HL-60/S4 (cell line): Measurements from ENCODE around the gene CHI3L1.
"Not testable (repeated sequence)": the region's sequence is repeated elsewhere in the genome, so short reads cannot be mapped to it uniquely, and the experiment has no call there.

ENCODE experiments used
- in situ Hi-C: fragments of 300-500 bp; cut with MboI; formaldehyde crosslinking; loops from 2 replicates; pipeline ENCODE4 v1.14.3; 2022; ENCODE audit warnings: low sequenced_read_pairs

CHI3L1 gene

DNA sequence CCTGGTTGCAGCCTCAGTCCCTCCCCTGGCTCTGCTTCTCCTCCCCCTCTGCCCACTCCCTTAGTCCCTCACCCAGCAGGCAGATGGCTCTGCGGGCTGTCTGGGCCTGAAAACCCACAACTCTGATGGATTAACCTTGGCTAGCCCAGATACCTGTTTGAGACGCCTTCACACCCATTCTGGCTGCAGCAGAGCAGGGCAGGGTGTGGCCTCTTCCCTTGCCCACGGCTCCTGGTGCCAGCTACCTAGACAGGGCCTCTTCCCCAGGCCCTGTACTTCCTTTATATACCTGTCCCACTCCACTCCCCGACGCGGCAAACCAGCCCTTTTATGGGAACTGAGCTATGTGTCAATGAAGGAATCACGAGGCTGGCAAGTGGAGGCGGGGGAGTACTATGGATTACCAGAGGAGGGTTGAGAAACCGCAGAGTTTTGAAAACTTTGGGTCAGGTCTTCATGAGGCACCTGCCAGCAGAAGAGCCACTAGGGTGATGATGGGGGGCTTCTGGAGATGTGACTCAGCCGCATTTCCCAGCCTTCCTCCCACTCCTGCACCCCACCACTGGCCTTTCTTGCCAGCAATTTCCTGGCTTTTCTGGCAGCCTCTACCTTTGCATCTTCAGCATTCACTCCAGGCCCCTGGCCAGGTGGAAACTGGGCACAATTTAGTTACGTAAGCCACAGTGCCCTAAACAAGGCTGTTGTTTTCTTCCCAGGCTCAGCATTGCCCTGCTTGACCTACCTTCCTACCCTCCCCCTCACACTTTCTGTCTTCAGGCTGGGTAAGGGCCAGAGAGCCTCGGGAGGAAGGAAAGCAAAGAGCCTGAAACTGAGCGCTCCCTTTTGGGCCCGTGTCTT is at the start of gene CHI3L1:
CHI3L1 (minus strand) TSS at position 259 of the 858 bp plus-strand sequence; CDS start at position 178, 81 bp downstream.
- in situ Hi-C loops: no loop called here

DNA sequence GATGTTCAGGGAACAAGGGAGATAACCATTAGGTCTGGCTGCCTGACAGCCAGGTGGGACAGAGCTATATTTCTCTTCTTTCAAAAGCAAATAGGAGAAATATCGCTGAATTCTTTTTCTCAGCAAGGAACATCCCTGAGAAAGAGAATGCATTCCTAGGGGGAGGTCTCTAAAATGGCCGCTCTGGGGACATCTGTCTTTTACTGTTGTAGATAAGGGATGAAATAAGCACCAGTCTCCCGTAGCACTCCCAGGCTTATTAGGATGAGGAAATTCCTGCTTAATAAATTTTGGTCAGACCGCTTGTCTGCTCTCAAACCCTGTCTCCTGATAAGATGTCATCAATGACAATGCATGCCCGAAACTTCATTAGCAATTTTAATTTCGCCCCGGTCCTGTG is 48.4 kb upstream of the CHI3L1 start:
- in situ Hi-C loops: not testable (repeated sequence)

DNA sequence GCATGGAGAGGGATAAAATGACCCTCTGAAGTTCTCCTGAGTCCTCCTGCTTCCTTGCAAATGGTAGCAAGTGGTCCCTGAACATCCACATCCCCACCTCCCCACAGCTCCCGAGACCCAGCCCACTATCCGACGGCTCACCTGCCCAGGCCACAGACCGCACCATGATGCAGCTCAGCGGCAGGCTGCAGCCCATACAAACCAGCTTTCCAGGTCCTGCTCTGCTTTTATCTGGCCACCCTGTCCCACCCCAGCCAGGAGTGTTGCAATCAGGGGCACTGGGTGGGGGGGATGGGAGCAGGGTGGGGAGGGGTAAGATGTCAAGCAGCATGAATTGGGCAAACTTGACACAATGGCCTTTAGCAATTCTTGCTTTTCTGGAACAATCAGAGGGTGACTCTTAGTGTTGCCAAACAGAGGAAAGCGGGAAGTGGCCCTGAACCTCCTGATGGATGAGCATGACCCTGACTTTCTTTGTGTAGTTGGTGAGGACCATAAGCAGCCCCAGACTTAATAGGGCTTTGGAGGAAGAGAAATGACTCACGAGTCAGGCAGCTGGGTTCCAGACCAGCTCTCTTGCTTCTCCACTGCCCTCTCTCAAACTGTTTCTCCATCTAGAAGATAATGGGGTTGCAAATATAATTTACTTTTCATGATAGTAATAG is 43.1 kb upstream of the CHI3L1 start, which contains the start of gene CHIT1:
CHIT1 (minus strand) TSS at position 203 of the 665 bp plus-strand sequence; CDS start at position 166, 37 bp downstream.
- in situ Hi-C loops: no loop called here

DNA sequence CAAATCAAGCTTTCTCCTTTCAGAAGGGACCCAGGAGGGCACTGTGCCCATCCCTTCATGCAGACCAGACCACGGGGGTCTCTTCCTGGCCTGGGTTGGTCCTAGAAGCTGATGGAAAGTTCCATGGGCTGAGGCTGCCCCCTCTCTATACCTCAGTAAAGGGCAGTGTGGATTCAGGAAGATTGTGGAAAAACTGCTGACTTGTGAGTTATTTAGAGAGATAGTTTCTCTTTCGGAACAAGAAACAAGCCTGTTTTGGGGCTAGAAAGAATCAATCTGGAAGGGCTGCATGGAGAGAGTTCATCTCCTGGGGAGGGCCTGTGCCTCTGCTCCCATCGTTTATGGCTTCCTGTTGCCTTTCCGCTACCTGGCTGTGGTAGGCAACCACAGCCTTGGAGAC is 42.2 kb upstream of the CHI3L1 start:
- in situ Hi-C loops: no loop called here

DNA sequence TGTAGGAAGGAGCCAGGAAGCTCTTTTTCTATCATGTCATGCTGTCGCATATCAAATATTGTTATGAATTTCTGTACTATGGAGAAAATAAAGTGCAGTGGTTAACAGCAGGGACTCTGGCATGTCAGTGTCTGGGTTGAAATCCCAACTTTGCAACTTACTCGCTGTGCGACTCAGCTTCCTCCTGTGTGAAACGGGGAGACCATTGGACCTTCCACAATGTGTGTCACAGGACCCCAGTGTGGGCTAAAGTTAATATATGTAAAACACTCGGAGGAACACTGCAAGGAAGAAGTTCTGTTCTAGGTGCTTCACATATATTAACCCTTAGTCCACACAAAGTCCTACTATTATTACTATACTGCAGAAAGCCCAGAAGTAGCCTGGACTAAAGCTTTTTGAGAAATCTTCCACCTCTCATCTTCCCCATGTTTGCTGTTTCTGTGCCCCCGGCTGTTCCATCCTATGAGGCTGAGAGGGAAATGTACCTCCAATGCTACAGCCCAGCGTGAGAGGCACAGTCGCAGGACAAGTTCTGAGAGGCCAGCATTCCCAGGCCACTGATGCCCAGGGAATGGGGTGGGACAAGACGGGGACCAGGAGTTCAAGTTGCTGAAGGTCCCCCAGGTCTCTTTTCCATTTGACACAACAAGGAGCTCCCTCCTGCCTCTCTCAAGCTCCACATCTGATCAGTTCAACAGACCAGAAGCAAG is 41.0 kb upstream of the CHI3L1 start:
- in situ Hi-C loops: no loop called here

DNA sequence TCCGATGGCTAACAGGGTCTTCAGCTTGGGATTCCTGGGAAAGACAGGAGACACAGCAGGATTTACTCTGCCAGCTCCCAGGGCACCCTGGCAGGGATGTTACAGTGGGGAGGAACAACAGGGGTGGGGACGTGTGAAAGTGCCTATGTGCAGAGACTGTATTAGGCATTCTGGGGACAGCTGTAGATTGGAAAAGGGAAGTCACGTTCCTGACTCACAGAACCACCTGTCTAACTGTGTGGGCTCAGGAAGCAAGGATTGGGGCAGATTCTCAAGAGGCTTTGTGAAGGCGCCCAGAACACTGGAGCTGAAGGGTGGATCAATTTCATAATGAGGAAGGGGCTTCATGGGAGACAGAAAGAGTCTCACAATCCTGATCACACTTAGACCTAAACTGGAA is 38.6 kb upstream of the CHI3L1 start:
- in situ Hi-C loops: no loop called here

DNA sequence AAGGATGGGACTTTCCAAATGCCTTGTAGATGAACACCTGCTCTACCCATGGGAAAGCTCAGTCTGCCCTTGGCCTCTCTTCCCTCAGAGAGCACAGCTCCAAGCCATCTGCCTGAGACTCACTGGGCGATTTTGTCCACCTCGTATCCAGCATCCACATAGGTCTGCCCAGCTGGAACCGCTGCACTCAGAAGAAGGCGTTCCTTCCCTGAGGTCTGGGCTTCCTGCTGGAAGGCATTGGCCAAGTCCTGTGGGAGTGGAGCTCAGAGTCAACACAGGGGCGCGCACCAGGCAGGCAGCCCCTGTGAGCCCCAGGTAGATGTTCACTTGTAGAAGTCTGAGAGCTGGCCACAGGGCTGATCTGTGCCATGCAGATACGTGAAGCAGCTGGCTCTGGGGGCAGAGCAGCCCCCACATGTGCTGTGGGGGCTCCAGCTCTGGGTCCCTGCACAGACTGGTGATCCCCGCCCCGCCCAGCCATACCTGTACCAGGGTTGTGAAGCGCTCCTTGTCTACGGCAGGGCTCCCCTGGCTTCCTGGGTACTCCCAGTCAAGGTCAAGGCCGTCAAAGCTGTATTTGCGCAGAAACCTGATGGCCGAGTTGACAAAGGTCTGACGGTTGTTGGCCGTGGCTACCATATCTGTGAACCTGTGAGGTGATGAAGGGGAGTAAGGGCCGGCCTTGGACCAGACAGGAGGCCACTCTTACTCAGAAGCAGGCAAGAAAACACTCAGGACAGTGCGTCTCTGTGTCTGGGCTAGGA is 36.7 kb upstream of the CHI3L1 start:
- in situ Hi-C loops: no loop called here

DNA sequence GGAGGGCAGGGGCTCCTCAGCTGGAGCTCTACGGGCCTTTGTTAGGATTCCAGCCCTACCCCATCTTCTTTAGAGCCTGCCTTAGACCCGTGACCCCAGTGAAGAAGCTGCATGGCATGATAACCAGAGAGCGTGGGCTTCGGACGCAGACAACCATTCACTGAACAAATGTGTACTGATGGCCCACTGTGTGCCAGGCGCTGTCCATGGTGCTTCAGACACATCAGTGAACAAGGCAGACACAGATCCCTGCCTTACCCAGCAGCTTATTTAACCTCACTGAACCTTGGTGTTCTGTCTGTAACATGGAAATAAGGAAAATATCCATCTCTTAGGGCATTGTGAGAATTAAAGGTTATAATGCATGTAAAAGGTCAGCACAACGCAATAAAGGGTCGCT is 33.4 kb upstream of the CHI3L1 start:
- in situ Hi-C loops: loop anchor here (10.0 kb wide), 1 partner anchor 175 kb away; no protein-coding TSS in a partner anchor

DNA sequence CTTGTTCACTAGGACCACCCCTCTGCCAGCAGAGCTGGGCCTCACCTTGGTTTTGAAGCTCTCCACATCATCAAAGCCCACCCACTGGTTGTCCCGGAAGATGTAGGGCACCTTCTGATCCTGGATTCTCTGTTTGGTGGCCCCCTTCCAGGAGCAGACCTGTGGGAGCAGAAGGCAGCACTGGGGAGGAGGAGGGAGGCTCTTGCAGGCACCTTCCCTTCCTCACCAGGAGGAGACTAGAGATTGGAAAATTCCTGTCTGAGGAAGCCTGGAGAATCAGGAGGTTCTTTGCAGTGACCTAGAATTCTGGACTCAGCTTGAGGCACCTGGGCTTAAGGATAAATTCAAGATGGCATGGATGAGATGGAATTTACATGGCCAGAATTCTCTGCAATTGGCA is 32.7 kb upstream of the CHI3L1 start:
- in situ Hi-C loops: loop anchor here (10.0 kb wide), 1 partner anchor 174 kb away; no protein-coding TSS in a partner anchor

DNA sequence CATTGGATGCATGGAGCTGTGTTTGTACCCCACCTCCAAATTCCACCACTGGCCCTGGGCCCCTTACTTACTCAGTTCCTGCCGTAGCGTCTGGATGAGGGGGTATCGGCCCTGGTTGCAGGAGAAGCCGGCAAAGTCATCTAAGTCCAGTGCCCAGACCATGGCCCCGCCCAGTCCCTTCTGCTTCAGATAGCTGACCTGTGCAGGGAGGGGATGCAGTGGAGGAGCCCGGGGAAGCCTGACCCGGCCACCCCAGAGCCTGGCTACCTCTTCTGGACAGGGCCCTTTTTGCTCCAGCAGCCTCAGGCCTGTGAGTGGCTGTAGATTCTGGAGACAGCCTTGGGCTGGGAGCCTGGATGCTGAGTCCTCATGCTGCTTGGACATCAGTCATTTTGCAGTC is 31.2 kb upstream of the CHI3L1 start:
- in situ Hi-C loops: loop anchor here (10.0 kb wide), 1 partner anchor 173 kb away; no protein-coding TSS in a partner anchor

DNA sequence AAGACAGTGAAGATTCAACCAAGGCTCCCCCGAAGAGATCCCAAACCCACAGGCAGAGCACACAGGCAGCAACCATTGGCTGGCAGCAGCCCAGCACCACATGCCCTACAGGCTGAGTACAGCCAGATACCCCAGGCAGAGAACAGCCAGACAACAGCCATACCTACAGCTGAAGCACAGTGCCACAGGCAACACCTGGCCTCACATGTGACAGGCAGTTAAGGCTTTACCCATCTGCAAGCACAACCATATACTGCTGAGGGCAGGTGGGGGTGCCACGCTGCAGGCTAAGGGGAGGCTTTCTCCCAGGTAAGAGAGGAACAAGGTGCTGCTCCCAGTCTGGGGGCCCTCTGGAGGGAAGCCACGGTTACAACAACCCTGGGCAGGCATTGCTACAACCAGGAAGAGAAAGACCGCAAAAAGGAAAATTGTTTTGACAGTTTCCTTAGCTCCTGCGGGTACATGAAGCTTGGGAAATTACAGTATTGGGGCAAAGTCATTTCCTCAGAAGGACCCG is 30.7 kb upstream of the CHI3L1 start:
- in situ Hi-C loops: loop anchor here (10.0 kb wide), 1 partner anchor 172 kb away; no protein-coding TSS in a partner anchor

DNA sequence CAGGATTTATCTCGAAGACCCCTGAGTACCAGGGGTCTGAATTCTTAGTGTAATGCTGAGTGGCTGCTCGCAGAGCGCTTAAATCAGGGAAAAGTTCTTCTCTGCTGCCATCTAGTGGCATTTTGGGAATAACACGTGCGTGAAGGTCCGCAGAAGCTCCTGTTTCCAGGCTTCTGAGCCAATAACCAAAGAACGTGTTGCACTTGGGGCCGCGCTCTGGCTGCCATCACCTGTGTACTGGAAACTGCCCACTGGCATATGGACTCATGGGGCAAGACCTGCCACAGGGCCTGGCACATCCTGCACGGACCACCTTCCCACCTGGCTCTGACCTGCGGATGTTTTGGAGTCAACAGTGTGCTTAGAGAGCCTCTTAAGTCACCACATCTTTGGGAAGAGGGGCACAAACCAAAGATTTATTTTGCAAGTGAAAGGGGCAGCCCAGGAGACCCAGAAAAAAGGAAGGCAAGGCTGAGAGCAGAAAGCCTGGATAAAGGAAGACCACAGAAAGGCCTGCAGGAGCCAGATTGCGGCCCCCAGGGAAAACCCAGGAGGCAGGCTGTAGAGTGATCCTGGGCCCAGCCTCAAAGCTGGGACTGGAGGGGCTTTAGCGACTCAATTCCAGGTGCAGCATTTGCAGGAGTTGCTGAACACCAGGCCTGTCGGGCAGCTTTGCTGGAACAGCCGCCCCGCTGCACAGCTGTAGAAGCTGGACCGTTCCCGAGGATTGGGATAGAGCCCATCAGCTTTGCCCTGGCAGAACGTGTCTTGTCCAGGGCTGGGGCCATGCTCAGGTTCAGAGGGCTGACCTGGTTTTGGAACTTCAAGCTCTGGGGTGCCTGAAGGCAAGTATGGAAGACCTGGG is 30.0 kb upstream of the CHI3L1 start:
- in situ Hi-C loops: loop anchor here (10.0 kb wide), 1 partner anchor 172 kb away; no protein-coding TSS in a partner anchor

DNA sequence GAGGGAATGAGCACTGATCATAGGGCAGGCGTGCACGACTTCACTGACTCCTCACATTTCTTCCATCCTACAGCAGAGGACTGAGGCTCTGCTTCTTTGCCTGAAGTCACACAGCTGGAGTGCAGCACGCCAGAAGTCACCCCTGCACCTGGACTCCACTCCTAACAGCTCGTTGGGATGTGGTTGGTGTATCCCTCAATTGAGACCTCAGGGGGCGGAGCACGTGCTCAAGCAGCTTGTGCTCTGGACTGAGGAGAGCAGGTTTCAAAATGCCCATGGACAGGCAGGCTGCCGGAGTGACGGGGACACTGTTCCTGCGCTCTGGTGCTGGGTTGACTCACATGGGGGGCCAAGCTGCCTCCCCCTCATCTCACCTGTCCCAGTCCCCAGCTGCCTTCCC is 29.1 kb upstream of the CHI3L1 start:
- in situ Hi-C loops: loop anchor here (10.0 kb wide), 1 partner anchor 171 kb away; no protein-coding TSS in a partner anchor

DNA sequence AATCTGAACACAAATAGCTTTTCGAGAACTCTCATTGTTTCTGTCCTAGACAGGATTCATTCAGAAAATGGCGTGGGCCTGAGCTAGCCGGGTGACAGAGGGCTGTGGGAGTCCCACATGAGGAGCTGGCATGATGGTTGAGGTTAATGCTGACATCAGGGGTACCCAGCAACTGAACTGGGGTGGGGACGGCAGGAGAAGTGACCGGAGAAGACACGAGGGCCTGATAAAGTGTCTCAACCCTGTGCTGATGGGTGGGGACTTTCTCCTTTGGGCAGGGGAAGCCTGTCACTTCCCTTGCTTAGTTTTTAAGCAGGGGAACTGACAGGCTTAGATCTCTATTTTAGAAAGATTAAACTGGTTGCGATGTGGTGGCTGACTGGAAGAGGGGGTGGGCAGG is 28.4 kb upstream of the CHI3L1 start:
- in situ Hi-C loops: loop anchor here (10.0 kb wide), 1 partner anchor 170 kb away; no protein-coding TSS in a partner anchor

DNA sequence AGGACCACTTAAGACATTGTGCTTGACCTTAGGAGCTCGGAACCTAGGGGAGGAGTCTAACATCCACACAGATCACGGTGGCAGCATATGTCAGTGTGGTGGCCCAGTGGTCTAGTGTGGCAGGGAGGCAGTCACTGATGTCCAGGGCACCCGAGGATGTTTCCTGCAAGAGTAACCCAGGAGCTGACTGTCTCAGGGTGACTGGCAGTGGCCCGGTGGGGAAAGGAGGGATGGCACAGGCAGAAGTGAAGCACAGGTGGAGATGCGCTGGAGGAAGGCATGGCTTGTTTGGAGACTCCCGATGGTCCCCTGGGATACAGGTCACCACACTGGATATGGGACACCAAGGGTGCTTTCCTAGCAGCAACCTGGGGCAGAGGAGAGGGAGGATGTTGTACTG is 26.6 kb upstream of the CHI3L1 start:
- in situ Hi-C loops: loop anchor here (10.0 kb wide), 1 partner anchor 168 kb away; no protein-coding TSS in a partner anchor

DNA sequence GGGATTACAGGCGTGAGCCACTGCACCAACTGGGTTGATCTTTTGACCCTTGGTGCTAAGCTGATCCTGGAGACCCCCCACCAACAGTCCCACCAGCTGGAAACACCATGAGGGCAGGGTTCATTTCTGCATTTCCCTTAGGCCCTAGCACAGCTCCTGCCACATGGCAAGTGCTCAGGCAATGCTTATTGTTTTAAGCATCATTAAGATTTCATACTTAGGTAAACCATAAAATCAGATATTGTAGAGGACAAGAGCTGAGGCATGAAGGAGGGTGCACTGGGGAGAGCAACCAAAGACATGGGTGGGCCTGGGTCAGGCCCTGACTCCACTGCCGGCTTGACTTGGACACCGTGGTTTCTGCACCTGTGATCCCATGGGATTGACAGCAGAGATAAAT is 25.3 kb upstream of the CHI3L1 start:
- in situ Hi-C loops: loop anchor here (10.0 kb wide), 1 partner anchor 167 kb away; no protein-coding TSS in a partner anchor

DNA sequence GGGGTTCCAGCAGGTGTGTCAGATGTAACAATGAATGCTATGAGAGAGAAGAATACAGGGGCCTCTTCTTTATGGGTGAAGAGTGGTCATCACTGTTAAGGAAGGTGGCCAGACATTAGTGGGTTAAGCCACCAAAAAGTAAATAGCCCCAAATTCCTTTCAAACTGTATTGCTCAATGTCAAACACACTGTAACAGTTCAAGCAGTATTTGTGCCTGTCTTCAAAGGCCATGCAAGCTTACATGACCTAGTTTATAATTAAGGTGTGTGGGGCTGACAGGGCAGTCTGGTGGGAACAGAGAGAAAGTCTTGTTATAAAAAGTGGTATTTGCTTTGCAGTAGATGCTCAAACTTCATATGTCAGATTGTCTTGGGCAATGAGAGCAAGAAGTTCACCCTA is 24.5 kb upstream of the CHI3L1 start:
- in situ Hi-C loops: loop anchor here (10.0 kb wide), 1 partner anchor 166 kb away; no protein-coding TSS in a partner anchor

DNA sequence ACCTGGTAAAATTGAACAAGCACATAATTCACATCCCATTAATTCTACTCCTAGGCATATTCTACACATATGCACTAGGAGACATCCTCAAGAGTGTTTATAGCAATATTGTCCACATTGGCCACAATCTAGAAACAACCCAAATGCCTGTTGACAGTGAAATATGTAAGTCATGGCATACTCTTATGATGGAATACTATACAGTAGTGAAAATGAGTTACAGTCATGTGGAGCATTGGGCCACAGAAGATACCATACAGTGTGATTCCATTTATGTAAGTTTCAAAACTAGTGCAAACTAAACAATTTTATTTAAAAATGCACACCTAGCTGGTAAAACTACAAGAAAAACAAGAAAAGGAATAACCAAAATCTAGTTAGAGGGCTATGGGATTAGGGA is 23.8 kb upstream of the CHI3L1 start:
- in situ Hi-C loops: loop anchor here (10.0 kb wide), 1 partner anchor 166 kb away; no protein-coding TSS in a partner anchor

DNA sequence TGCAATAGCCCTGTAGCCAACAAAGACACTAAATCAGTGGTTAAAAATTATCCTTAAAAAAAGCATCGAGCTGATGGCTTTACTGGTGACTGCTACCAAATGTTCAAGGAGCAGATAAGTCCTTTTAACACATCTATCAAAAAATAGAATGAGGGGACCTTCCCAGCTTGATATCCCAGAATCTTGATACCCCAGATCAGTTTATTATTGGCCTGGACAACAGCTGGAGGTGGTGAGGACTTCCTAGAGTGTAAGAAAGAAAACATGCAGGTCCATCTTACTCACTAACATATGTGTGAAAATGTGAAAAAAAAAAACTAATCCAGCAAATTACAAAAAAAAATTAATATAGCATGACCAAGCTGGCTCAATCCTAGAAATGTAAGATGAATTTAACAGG is 21.7 kb upstream of the CHI3L1 start:
- in situ Hi-C loops: no loop called here
